ENCODE measurements around the gene GALNT12.

DNA sequence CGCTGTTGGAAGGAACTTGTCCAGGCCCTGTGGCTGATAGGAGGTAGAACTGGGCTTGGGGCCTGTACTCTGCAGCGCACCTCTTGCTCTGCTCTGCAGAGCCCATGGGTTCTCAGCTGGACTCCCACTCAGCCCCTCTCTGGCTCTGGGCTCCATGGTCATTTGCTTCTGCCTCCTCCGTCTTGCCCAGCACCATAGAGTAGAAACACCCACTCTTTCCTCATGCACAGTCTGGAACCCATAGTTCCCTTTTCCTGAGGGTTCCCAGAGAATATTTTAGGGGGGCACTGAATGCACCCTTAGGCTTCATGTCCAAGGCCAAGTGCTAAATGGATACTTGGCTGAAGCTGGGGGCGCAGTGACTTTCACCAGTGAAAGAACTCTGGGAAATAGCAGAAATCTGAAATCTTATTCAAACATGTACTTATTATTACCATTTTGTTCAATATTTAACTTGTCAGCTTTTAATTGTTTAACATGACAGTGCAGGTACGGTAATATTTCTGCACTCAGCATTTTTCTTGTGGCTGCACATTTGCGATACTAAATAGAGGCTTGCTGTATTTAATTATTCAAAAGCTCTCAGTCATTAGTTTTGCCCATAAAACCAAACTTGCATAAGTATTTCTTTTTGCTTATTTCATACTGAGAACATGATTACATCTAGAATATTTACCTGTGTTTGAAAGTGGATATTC is 31.5 kb downstream of the GALNT12 start:
- TF ChIP-seq, protein P1, sequence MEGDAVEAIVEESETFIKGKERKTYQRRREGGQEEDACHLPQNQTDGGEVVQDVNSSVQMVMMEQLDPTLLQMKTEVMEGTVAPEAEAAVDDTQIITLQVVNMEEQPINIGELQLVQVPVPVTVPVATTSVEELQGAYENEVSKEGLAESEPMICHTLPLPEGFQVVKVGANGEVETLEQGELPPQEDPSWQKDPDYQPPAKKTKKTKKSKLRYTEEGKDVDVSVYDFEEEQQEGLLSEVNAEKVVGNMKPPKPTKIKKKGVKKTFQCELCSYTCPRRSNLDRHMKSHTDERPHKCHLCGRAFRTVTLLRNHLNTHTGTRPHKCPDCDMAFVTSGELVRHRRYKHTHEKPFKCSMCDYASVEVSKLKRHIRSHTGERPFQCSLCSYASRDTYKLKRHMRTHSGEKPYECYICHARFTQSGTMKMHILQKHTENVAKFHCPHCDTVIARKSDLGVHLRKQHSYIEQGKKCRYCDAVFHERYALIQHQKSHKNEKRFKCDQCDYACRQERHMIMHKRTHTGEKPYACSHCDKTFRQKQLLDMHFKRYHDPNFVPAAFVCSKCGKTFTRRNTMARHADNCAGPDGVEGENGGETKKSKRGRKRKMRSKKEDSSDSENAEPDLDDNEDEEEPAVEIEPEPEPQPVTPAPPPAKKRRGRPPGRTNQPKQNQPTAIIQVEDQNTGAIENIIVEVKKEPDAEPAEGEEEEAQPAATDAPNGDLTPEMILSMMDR (IDR thresholded peaks at IDR 0.05 in 4 of 5, conservative IDR thresholded peaks at IDR 0.05 in 1 of 5) = no peak
- no peak for TF ChIP-seq POLR2A (IDR thresholded peaks at IDR 0.05)

All from gastrocnemius medialis (tissue), 4 donors.